Coronary artery (tissue), 2 donors: ENCODE results near the gene KRTAP10-8.
"Not testable (repeated sequence)": the region's sequence is repeated elsewhere in the genome, so short reads cannot be mapped to it uniquely, and the experiment has no call there.

Experiments
- DNase-seq: peaks from one replicate; pipeline ENCODE4 v3.0.0-alpha.2; 2017; ENCODE audit warnings: low spot score
- H3K27ac ChIP-seq, 2 donors: fragments of 200-600 bp; sonication (generic); one replicate each; pipeline ENCODE4 v1.5.1; 2016 to 2019
- H3K4me3 ChIP-seq: fragments of 200-600 bp; sonication (generic); 2 replicates; pipeline ENCODE4 v1.5.1; 2016; ENCODE audit warnings: mild to moderate bottlenecking, moderate library complexity
- TF ChIP-seq, protein P1 (sequence below): fragments of 200-600 bp; sonication (generic); IDR thresholded peaks from one replicate; pipeline ENCODE4 v1.5.1; 2019; ENCODE audit warnings: antibody characterized with exemption

KRTAP10-8 gene

GRCh38 chr21:44628707-44629391 is 17.0 kb downstream of the KRTAP10-8 start:
- TF ChIP-seq, protein P1, sequence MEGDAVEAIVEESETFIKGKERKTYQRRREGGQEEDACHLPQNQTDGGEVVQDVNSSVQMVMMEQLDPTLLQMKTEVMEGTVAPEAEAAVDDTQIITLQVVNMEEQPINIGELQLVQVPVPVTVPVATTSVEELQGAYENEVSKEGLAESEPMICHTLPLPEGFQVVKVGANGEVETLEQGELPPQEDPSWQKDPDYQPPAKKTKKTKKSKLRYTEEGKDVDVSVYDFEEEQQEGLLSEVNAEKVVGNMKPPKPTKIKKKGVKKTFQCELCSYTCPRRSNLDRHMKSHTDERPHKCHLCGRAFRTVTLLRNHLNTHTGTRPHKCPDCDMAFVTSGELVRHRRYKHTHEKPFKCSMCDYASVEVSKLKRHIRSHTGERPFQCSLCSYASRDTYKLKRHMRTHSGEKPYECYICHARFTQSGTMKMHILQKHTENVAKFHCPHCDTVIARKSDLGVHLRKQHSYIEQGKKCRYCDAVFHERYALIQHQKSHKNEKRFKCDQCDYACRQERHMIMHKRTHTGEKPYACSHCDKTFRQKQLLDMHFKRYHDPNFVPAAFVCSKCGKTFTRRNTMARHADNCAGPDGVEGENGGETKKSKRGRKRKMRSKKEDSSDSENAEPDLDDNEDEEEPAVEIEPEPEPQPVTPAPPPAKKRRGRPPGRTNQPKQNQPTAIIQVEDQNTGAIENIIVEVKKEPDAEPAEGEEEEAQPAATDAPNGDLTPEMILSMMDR = no peak
- peak; percentile 69 for DNase-seq
- Histone ChIP-seq H3K4me3 (no peak overlapping the region), H3K27ac (no peak overlapping the region)

DNA sequence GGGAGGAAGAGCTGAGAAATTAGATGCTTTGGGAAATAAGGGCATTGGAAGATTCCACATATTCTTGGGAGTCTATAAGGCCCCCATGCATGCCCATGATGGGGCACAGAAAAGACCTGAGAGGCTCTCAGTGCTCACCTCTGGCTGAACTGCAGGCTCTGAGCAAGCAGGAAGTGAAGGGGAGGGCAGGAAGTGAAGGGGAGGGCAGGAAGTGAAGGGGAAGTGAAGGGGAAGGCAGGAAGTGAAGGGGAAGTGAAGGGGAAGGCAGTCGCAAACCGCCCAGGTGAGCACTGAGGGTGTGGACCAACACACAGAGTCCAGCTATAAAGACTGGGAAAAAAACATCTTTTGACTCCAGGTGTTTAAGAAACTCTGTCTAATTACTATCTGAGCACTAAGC is 18.6 kb downstream of the KRTAP10-8 start:
- Histone ChIP-seq H3K27ac (no peak overlapping the region), H3K4me3 (no peak overlapping the region)
- DNase-seq = no peak
- TF ChIP-seq, protein P1 = no peak

DNA sequence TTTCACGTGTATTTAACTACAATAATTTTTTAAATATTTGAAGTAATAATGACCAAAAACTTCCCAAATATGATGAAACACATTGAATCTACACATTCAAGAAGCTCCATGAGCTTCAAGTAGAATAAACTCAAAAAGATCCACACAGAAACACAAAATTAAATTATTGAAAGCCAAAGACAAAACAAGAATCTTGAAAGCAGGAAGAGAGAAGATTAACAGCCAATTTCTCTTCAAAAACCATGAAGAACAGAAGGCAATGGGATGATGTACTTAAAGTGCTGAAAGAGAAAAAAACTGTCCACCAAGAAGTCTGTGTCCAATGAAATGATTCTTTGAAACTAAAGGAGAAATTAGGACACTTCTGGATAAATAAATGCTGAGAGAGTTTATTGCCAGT is 20.2 kb downstream of the KRTAP10-8 start:
- Histone ChIP-seq H3K27ac (no peak overlapping the region), H3K4me3 (no peak overlapping the region)
- TF ChIP-seq, protein P1 = no peak
- no peak for DNase-seq

DNA sequence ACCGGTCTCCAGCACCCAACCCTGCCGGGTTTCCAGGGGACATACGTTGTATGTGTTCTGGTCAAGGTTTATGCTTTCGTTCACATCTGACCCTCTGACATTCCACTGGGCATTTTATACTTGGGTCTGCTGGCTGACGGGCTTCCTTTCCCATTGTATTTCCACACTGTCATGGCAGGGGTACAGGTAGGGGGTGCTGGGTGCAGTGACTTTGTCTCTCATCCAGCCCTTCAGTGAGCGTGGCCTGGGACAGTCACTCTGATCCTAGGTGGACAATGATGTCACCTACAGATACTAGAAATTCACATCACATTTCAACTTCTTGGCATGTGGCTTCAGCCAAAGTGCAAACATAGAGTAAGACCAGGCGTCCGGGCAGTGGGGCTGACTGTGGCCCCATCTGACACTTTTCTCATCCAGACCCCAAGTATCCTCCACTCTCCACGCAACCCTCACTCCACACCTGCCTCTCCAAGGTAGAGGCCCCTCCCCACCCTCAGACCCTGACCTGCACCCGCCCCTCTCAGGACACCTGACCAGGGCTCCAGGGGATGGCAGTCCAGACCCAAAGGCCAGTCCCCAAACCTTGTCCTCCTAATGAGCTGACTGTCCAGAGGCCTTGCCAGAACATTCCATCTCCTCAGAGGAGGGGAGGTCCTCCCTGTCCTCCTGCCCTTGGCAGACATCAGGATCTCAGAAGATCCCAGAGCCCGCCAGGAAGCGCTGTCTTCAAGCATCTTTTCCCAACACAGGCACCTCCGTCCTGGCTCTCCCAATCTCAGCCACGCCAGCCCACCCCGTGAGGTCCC is 24.5 kb downstream of the KRTAP10-8 start:
- H3K4me3 ChIP-seq = no peak overlapping the region
- TF ChIP-seq, protein P1 = no peak
- DNase-seq = peak; percentile 47
- no peak overlapping the region for H3K27ac ChIP-seq

- DNase-seq = peak; percentile 58
- Histone ChIP-seq H3K27ac (no peak within 1 kb of the TSS), H3K4me3 (no peak within 1 kb of the TSS)
- TF ChIP-seq, protein P1 = no peak
Measured at GRCh38 chr21:44637018-44637850, 25.4 kb downstream of the KRTAP10-8 start, which contains the start of gene KRTAP10-10. Gene KRTAP10-10 (plus strand): TSS chr21:44637356. CDS start chr21:44637418, 62 bp downstream.

DNA sequence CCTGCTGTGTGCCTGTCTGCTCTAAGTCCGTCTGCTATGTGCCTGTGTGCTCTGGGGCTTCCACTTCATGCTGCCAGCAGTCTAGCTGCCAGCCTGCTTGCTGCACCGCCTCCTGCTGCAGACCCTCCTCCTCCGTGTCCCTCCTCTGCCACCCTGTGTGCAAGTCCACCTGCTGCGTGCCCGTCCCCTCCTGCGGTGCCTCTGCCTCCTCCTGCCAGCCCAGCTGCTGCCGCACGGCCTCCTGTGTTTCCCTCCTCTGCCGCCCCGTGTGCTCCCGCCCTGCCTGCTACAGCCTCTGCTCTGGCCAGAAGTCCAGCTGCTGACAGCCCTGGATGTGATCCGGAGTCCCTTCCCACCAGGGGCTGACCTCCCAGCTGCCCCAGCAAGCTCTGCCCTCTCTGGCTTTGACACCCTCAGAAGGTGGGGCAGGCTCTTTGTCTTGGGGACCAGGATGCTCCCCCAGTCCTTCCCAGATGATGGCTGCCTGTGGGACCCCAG is 26.0 kb downstream of the KRTAP10-8 start:
- H3K27ac ChIP-seq, H3K4me3 ChIP-seq: not testable (repeated sequence)

DNA sequence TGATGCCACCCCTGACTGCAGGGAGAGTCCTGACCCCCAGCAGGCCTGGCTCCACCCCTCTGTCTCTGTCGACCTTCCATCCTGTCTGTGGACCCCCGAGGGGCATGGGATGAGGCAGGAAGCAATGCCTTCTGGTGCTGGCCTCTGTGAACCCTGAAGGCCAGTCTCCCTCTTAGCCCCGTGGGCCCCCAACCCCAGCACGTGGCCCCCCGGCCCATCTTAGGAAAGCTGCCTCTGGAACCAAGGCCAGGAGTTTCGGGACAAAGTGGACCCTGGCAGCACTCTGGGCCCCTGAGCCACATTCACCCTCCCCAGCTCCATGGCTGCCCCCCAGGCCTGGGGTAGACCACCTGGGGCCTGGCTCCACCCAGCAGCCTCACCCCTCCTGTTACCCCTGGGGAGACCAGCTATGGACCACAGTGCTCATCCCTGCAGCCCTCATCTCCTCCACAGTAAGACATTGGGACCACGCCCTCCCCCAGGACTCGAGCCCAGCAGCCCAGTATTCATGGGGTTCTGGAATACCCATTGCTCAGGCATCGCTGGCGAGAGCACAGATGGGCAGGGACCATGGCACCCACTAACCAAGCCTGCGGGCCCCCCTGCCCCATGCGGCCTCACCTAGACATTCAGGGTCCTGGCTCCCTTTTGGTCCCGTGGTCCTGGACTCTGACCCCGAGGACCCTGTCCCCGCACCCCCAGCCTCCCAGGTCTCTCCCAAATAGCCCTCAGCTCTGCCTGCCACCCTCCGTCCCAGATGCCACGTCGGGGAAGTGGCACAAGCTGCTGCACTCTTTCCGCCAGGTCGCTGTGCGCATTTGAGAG is 26.8 kb downstream of the KRTAP10-8 start:
- peak; percentile 60 for DNase-seq
- H3K4me3 ChIP-seq, H3K27ac ChIP-seq: not testable (repeated sequence)

More for the DNA sequence above, 26.0 kb downstream of the KRTAP10-8 start:
- DNase-seq = peak; percentile 53
